NCI-H128 (cell line): ENCODE data around the gene GPR160.

Experiments used
- DNase-seq: peaks from one replicate; lab custom pipeline; 2025; ENCODE audit not compliant: unreplicated experiment; lab: John Stamatoyannopoulos, UW

GPR160 gene

GRCh38 chr3:170027233-170028102, 10.3 kb upstream of the GPR160 start:
- DNase-seq: no peak

GRCh38 chr3:170033489-170033888, 4.3 kb upstream of the GPR160 start:
- no peak for DNase-seq

- peak; percentile 1 for DNase-seq
Observed at GRCh38 chr3:170038434-170039110, 777 bp downstream of the GPR160 start.

GRCh38 chr3:170040418-170040817, 2.6 kb downstream of the GPR160 start:
- no peak for DNase-seq

- no peak for DNase-seq
Observed at GRCh38 chr3:170043506-170043905, 5.7 kb downstream of the GPR160 start.

GRCh38 chr3:170044271-170044670, 6.5 kb downstream of the GPR160 start:
- DNase-seq: no peak

- DNase-seq: no peak
Observed at GRCh38 chr3:170044795-170045244, 7.0 kb downstream of the GPR160 start.

- DNase-seq: no peak
Observed at GRCh38 chr3:170046269-170047132, 8.7 kb downstream of the GPR160 start.

GRCh38 chr3:170047133-170047404, 9.3 kb downstream of the GPR160 start:
- no peak for DNase-seq

- no peak for DNase-seq
Observed at GRCh38 chr3:170049146-170050000, 11.6 kb downstream of the GPR160 start.

GRCh38 chr3:170050753-170051152, 13.0 kb downstream of the GPR160 start:
- DNase-seq: no peak

- no peak for DNase-seq
Observed at GRCh38 chr3:170052398-170052797, 14.6 kb downstream of the GPR160 start.

- DNase-seq: no peak
Observed at GRCh38 chr3:170054204-170054603, 16.4 kb downstream of the GPR160 start.

- no peak for DNase-seq
Observed at GRCh38 chr3:170055209-170055608, 17.4 kb downstream of the GPR160 start.

GRCh38 chr3:170056710-170057454, 19.1 kb downstream of the GPR160 start:
- DNase-seq: no peak

- DNase-seq: no peak
Observed at GRCh38 chr3:170057550-170057949, 19.8 kb downstream of the GPR160 start.

GRCh38 chr3:170058127-170058526, 20.3 kb downstream of the GPR160 start:
- DNase-seq: no peak

GRCh38 chr3:170059447-170059846, 21.7 kb downstream of the GPR160 start:
- DNase-seq: no peak

GRCh38 chr3:170062068-170062467, 24.3 kb downstream of the GPR160 start:
- no peak for DNase-seq

- no peak for DNase-seq
Observed at GRCh38 chr3:170062769-170063168, 25.0 kb downstream of the GPR160 start.
